ENCODE measurements around the gene TBC1D22B.

The TBC1D22B gene

GRCh38 chr6:37315157-37315515, 57.6 kb downstream of the TBC1D22B start:
- Histone ChIP-seq H3K27ac (no peak overlapping the region), H3K4me3 (no peak overlapping the region)
- no peak for DNase-seq (ENCODE audit: low spot score)
- no peak for TF ChIP-seq CTCF (IDR thresholded peaks at IDR 0.05)

GRCh38 chr6:37316071-37316470, 58.5 kb downstream of the TBC1D22B start:
- no peak for TF ChIP-seq CTCF (IDR thresholded peaks at IDR 0.05)
- DNase-seq (ENCODE audit: low spot score), result no peak
- Histone ChIP-seq H3K4me3 (no peak overlapping the region), H3K27ac (no peak overlapping the region)

DNA sequence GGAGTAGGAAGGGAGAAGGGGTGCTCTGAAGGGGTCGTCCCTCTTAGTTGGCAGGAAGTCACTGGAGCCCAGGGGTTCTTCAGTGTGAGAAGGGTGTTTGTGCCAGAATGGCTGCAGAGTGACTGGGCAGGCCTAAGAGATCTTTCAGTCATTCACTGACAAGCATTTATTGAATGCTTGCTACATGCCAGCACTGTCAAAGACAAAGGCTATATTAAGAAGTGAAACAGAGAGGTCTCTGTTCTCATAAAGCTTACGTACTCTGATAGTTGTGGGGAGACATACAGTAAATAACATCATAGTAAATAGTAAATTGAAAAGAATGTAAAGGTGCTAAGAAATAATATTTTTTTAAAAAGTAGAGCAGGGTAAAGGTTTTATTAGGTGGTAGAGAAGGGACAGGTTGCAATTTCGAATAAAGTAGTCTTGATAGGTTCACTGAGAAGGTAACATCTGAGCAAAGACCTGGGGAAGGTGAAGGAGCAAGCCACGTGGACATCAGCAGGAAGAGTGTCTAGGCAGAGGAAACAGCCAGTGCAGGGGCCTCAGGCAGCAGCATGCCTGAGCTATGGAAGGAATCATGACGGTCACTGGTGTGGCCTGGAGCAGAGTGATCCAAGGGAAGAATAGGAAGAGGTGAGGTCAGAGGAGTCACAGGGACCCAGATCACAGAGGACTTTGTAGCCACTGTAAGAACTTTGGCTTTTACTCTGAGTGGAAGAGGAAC, 59.9 kb downstream of the TBC1D22B start:
- no peak overlapping the region for H3K4me3 ChIP-seq
- TF ChIP-seq CTCF (IDR thresholded peaks at IDR 0.05), result no peak
- no peak overlapping the region for H3K27ac ChIP-seq
- no peak for DNase-seq (ENCODE audit: low spot score)

GRCh38 chr6:37319156-37319555, 61.6 kb downstream of the TBC1D22B start:
- no peak for TF ChIP-seq CTCF (IDR thresholded peaks at IDR 0.05)
- H3K4me3 ChIP-seq, result no peak overlapping the region
- DNase-seq (ENCODE audit: low spot score), result no peak
- H3K27ac ChIP-seq, result no peak overlapping the region

GRCh38 chr6:37319856-37320480, 62.4 kb downstream of the TBC1D22B start:
- Histone ChIP-seq H3K27ac (no peak overlapping the region), H3K4me3 (no peak overlapping the region)
- TF ChIP-seq CTCF (IDR thresholded peaks at IDR 0.05), result no peak
- DNase-seq (ENCODE audit: low spot score), result no peak

DNA sequence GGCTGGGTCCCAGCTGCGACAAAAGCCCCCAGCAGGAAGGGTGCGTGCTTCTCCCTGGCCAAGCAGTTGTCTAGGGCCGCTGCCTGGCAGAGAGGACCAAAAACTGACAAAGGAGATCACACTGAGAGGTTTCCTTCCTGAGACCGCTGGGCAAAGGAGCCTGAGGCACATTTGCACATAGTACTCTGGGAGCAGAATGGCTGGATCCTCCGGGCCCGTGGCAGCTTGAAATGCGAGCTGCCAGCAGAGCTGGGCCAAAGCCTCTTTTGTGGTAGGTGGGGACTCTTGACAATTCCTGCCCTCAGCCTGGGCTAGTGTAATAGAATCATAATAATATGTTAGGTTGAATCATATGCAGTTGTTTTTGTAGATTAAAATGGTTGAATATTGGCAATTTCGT, 63.1 kb downstream of the TBC1D22B start:
- H3K27ac ChIP-seq, result no peak overlapping the region
- DNase-seq (ENCODE audit: low spot score), result no peak

More for the DNA sequence above, 63.1 kb downstream of the TBC1D22B start:
- no peak overlapping the region for H3K4me3 ChIP-seq
- TF ChIP-seq CTCF (IDR thresholded peaks at IDR 0.05), result no peak
